Activated CD4-positive, alpha-beta memory T cell treated with anti-CD3 and anti-CD28 coated beads for 36 hours (primary cell): Measurements from ENCODE around the gene NKX1-2. TPM values are rescaled to one million over a fixed set of nuclear protein-coding genes. Genes with fewer than 3 reads are reported as not detected.

Experiments used
- CTCF ChIA-PET: fragments of 350-600 bp; sonication (Branson Sonifier 250); formaldehyde crosslinking; loops from one replicate; lab custom pipeline; 2021; ENCODE audit warnings: antibody characterized with exemption, inconsistent platforms; lab: Charles Lee
- POLR2A ChIA-PET: fragments of 350-600 bp; sonication (Branson Sonifier 250); formaldehyde crosslinking; loops from one replicate; lab custom pipeline; 2021; ENCODE audit warnings: antibody characterized with exemption; lab: Charles Lee
- DNase-seq: peaks from one replicate; pipeline ENCODE4 v3.0.0-alpha.2; 2020
- H3K27ac Mint-ChIP-seq: one replicate; pipeline ENCODE4 v1.8.0; 2021; ENCODE audit warnings: mixed read lengths
- H3K27me3 Mint-ChIP-seq: one replicate; pipeline ENCODE4 v1.8.0; 2021; ENCODE audit warnings: mixed read lengths
- H3K36me3 Mint-ChIP-seq: one replicate; pipeline ENCODE4 v1.8.0; 2021; ENCODE audit warnings: mixed read lengths
- H3K4me1 Mint-ChIP-seq: one replicate; pipeline ENCODE4 v1.8.0; 2021; ENCODE audit warnings: low read depth, mixed read lengths
- H3K4me3 Mint-ChIP-seq: one replicate; pipeline ENCODE4 v1.8.0; 2021; ENCODE audit warnings: mild to moderate bottlenecking, mixed read lengths
- H3K9me3 Mint-ChIP-seq: one replicate; pipeline ENCODE4 v1.8.0; 2021; ENCODE audit warnings: mixed read lengths
- intact Hi-C: fragments of 100-400 bp; cut with micrococcal nuclease; formaldehyde crosslinking; loops from one replicate; pipeline ENCODE4 v1.15.1; 2023
- total RNA-seq, 2 experiments: library from RNA; stranded (reverse); gene quantifications; one replicate each; pipeline ENCODE4 v1.2.3, GENCODE V29; 2021

Gene NKX1-2
- total RNA-seq: not detected

DNA sequence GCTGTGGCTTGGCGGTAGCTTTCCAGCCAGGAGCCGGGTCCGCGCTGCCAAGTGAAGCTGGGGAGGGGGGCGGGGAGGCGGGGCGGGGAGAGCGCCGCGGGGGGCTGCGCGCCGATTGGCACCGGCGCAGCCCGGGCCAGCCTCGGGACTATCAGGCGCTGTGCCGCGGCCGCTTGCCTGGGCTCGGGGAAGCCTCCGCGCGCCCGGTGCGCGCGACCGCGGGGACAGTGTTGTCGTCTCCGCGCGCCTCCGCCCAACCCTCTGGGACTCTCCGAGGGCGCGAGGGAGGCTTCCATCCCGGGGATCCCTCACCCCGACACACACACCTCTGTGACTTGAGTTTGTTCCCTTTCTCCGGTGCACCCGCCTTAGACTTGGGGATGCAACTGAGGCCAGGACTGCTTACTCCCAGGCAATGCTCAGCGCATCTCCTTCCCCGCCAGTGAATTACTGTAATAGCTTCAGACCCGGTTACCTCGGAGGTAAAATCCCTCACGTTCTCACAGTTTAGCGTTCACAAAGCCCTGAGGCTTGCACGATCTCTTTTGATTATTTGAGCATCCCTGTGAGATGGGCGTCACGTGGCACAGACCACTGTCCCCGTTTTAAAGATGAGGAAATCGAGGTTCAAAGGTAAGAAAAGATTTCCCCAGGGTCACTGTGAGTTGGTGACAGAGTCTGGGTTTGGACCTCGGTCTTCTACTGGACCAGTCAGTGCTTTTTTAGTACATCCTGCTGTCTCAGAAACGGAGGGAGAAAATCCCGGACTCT is at the start of gene NKX1-2:
TSS of gene NKX1-2 (minus strand) at position 24 of the 771 bp plus-strand sequence. CDS start 92 bp downstream, outside the sequence.
- POLR2A ChIA-PET: no interaction called here
- Mint-ChIP-seq H3K27me3 (peaks cover 78% of the 10 kb centered on the region), H3K9me3 (no peaks in the 10 kb centered on the region), H3K4me1 (peaks cover 24% of the 10 kb centered on the region), H3K27ac (no peak within 1 kb of the TSS), H3K36me3 (no peaks in the 10 kb centered on the region), H3K4me3 (peak within 1 kb of the TSS; percentile 26)
- intact Hi-C loops: no loop called here
- CTCF ChIA-PET: interaction anchor here (1.5 to 1.6 kb wide), 2 partner anchors 9 to 10 kb away, joined by 4 read pairs; no protein-coding TSS in a partner anchor
- DNase-seq: no peak

DNA sequence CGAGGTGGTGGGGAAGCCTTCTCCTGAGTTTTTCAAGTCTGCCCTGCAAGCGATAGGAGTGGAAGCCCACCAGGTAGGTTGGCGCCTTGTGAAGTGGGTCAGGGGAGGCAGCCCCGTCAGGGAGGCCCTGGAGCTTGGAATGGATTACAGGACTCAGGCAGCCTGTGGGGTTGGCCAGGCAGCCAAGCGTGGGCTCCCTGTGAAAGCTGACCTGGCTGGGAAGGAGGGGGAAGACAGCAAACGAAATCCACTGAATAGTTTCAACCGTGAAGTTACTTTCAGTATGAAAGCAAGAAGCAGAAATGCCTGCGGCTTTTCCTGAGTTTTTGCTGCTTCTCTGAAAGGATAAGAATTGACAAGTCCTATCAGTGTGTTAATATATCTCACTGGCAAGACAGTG is 48.2 kb upstream of the NKX1-2 start:
- Mint-ChIP-seq H3K9me3 (peaks cover 9% of the 10 kb centered on the region), H3K27ac (no peak overlapping the region), H3K4me3 (no peak overlapping the region), H3K27me3 (no peaks in the 10 kb centered on the region), H3K36me3 (peaks cover 15% of the 10 kb centered on the region), H3K4me1 (peaks cover 15% of the 10 kb centered on the region)
- intact Hi-C loops: no loop called here
- DNase-seq: no peak
- ChIA-PET POLR2A (no interaction called here), CTCF (no interaction called here)

DNA sequence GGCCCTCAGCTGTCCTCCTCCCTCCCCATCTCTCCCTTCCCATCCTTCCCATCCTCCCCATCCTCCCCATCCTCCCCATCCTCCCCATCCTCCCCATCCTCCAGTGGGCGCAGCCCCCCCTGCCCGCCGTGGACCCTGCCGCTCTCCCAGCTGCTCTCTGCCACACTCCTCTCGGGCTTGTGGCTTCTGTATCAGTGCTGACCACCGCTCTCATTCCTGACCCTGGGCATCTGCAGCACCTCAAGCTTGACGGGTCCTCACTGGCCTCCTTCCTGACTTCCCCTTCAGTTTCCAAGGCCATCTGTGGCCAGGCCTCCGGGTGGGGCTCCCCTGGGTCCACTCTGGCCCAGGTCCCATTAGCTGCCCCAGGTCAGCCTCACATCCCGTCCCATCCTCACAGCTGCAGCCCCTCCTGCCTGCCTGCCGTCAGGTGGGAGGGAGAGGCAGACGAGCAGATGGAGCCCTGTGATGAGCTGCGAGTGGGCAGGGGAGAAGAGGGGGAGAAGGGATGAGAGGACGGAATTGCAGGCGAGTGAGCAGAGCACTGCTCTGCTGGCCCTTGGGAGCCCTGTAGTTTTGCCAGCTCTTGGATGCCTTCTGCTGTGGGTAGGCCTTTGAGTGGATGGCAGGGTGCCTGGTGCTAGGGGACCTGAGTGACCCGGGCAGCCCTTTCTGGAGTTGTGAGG is 47.5 kb upstream of the NKX1-2 start:
- DNase-seq: no peak
- ChIA-PET POLR2A (no interaction called here), CTCF (no interaction called here)
- no peak overlapping the region for H3K27ac Mint-ChIP-seq
- H3K9me3 Mint-ChIP-seq: peaks cover 9% of the 10 kb centered on the region
- H3K4me1 Mint-ChIP-seq: peaks cover 15% of the 10 kb centered on the region
- intact Hi-C loops: no loop called here
- H3K4me3 Mint-ChIP-seq: no peak overlapping the region
- no peaks in the 10 kb centered on the region for H3K27me3 Mint-ChIP-seq
- peaks cover 15% of the 10 kb centered on the region for H3K36me3 Mint-ChIP-seq

DNA sequence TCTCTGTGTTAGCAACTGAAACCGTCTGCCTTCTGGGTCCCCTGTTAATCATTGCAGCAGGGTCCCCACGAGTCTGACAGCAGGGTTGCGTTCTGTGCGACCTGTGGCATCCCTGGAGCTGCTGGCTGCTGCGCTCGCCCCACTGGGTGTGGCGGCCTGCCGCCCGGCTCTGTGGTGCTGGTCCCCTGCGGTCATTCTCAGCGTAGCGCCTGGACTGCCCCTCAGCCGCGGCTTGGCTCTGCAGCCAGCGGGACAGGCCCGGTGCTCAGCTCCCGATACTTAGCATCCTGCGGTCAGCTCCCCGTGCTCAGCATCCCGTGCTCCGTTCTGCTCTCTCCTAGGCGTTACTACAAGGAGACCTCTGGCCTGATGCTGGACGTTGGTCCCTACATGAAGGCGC is 46.8 kb upstream of the NKX1-2 start:
- DNase-seq: no peak
- Mint-ChIP-seq H3K36me3 (peaks cover 13% of the 10 kb centered on the region), H3K4me1 (peaks cover 15% of the 10 kb centered on the region), H3K27me3 (no peaks in the 10 kb centered on the region), H3K4me3 (no peak overlapping the region), H3K27ac (no peak overlapping the region), H3K9me3 (peaks cover 9% of the 10 kb centered on the region)
- ChIA-PET CTCF (no interaction called here), POLR2A (no interaction called here)
- intact Hi-C loops: no loop called here

DNA sequence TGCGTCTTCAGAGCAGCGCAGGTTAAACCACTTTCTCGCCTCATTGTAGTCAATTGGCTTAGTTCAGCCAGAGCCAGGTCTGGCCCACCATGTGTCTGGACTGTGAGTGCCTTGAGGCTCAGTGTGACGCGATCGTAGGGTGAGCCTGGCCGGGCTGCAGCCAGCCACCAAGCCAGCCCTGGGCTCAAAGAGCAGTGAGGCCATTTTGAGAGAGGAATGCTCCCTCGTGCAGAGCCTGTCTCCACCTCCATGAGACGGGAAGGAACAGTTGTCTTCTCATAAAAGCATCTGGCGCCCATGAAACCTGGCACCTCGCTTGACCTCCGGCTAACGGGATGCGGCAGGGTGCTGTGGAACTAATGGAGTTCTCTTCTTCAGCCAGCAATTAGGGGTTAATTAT is 46.3 kb upstream of the NKX1-2 start:
- no peak for DNase-seq
- CTCF ChIA-PET: no interaction called here
- Mint-ChIP-seq H3K36me3 (peaks cover 12% of the 10 kb centered on the region), H3K27ac (no peak overlapping the region), H3K4me1 (peaks cover 15% of the 10 kb centered on the region), H3K27me3 (no peaks in the 10 kb centered on the region), H3K9me3 (peaks cover 8% of the 10 kb centered on the region), H3K4me3 (no peak overlapping the region)
- POLR2A ChIA-PET: no interaction called here
- intact Hi-C loops: no loop called here

DNA sequence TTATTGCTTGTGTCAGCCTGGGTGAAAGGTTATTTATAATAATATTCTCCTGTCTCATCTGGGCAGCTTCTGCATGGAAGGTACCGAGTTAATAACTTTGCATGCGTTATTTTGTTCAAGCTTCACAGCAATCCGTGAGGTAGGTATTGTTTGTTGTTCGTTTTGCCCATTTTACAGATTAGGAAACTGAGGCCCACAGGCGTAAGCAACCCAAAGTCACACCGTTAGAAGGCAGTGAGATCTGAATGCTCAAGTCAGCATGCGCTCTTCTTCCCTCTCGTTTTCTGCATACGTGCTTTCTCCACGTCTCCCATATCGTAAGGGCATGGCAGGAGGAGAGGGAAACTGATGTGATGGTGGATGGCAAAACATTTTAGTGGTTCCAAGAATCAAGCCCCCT is 45.9 kb upstream of the NKX1-2 start:
- Mint-ChIP-seq H3K27me3 (no peaks in the 10 kb centered on the region), H3K4me3 (no peak overlapping the region), H3K27ac (no peak overlapping the region), H3K9me3 (peaks cover 4% of the 10 kb centered on the region), H3K4me1 (peaks cover 13% of the 10 kb centered on the region), H3K36me3 (peaks cover 7% of the 10 kb centered on the region)
- POLR2A ChIA-PET: no interaction called here
- CTCF ChIA-PET: no interaction called here
- intact Hi-C loops: no loop called here
- no peak for DNase-seq

DNA sequence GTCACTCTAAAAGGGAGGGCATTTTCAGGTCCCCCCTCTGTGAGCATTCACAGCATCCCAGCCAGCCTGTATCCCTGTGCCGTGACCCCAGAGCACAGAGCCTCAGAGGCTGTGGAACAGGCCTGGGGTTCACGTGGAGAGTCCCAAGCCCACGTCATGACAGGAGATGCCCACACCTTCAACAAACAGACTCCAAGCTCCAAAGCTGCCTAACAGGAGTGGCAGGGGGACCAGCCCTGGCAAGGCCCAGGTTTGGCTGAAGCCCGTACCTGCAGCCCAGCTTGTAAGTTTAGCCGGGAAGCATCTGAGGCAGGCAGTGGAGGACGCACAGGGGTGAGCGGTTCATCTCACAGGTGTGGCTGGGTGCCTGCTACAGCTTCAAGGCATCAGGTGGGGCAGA is 45.3 kb upstream of the NKX1-2 start:
- Mint-ChIP-seq H3K27ac (no peak overlapping the region), H3K4me3 (no peak overlapping the region), H3K36me3 (peaks cover 4% of the 10 kb centered on the region), H3K9me3 (no peaks in the 10 kb centered on the region), H3K4me1 (peaks cover 12% of the 10 kb centered on the region), H3K27me3 (no peaks in the 10 kb centered on the region)
- CTCF ChIA-PET: no interaction called here
- DNase-seq: no peak
- intact Hi-C loops: no loop called here
- POLR2A ChIA-PET: no interaction called here

DNA sequence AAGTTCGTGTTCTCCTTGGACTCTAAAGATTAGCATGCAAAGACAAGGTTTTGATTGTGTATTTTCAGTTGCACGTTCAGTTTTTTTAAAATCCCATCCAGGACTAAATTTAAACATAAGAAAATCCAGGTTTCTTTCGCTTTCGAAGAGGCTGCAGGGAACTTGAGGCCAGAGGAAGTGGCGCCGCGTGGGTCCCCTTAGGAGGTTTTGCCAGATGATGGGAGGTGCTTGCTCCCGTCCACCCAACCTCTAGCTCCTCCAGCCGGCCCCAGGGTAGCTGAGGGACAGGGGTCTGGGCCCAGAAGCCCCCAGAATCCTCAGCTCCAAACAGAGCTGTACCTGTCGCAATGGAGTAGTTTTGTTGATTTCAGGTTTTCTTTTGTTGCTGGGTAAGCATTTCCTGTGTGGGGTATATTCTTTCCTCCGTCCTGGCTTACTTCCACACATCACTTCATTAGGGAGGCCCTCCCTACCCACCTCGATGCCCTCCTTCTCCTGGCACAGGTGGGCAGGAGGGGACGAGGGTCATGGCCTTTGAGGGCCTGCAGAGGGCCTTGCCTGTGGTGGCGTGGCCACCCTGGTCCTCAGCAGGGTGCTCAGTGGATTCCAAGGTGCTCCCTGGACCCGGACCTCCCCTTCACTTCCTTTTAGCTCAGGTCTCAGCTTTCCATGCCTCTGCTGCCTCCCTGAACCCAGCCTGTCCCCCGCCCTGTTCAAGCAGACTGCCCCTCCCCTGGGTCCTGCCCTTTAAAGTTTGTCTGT is 44.4 kb upstream of the NKX1-2 start:
- Mint-ChIP-seq H3K4me3 (no peak overlapping the region), H3K27ac (no peak overlapping the region), H3K27me3 (no peaks in the 10 kb centered on the region), H3K36me3 (peaks cover 1% of the 10 kb centered on the region), H3K9me3 (no peaks in the 10 kb centered on the region), H3K4me1 (peaks cover 12% of the 10 kb centered on the region)
- intact Hi-C loops: no loop called here
- POLR2A ChIA-PET: no interaction called here
- DNase-seq: peak; percentile 11
- CTCF ChIA-PET: no interaction called here

DNA sequence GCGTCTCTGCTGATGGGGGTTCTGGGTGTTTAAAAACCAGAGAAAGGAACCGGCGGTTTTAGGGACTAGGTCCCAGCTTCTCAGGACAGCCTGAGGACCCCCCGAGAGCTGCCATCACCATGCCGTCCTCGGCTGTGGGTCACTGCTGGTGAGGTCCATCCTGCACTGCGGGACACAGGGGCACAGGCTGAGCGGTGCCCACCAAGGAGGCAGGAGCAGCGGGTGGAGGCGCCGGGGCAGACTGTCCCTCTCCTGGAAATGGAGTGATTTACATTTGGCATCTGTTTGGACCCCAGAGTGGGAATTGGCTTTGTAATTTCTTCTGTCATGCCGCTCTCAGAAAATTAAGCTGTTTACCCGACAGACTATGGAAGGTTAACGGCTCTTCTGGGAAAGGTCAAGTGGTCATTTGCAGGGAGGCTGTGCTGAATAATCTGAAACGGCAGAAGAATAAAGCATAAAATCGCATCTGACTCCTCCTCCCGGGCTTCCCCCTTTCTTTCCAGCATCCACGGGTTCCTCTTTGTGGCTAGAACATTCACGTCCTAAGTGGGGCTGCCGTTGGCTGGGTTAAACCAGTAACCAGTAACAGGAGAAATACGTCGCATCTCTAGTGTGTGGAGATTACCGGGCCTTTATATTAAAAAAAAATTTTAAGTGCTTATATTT is 43.5 kb upstream of the NKX1-2 start:
- intact Hi-C loops: no loop called here
- POLR2A ChIA-PET: no interaction called here
- CTCF ChIA-PET: no interaction called here
- no peak for DNase-seq
- Mint-ChIP-seq H3K36me3 (peaks cover 1% of the 10 kb centered on the region), H3K4me3 (no peak overlapping the region), H3K9me3 (no peaks in the 10 kb centered on the region), H3K27ac (no peak overlapping the region), H3K27me3 (no peaks in the 10 kb centered on the region), H3K4me1 (peaks cover 12% of the 10 kb centered on the region)

DNA sequence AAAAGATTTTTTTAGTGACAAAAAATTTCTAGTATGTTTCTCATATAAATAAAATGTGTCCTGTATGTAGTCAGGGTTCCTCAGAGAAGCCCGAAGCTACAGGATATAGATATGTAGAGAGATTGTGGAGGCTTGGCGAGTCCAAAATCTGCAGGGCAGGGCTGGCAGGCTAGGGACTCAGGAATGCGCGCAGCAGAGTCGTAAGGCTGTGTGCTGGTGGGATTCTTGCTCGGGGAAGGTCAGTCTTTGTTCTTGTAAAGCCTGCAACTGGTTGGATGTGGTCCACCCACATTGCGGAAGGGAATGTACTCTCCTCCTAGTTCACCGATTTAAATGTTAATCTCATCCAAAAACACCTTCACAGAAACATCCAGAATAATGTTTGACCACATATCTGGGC is 42.4 kb upstream of the NKX1-2 start:
- intact Hi-C loops: no loop called here
- H3K36me3 Mint-ChIP-seq: peaks cover 1% of the 10 kb centered on the region
- no peak overlapping the region for H3K27ac Mint-ChIP-seq
- H3K4me1 Mint-ChIP-seq: peaks cover 12% of the 10 kb centered on the region
- H3K9me3 Mint-ChIP-seq: peaks cover under 1% of the 10 kb centered on the region
- DNase-seq: no peak
- ChIA-PET CTCF (no interaction called here), POLR2A (no interaction called here)
- H3K4me3 Mint-ChIP-seq: no peak overlapping the region
- no peaks in the 10 kb centered on the region for H3K27me3 Mint-ChIP-seq

DNA sequence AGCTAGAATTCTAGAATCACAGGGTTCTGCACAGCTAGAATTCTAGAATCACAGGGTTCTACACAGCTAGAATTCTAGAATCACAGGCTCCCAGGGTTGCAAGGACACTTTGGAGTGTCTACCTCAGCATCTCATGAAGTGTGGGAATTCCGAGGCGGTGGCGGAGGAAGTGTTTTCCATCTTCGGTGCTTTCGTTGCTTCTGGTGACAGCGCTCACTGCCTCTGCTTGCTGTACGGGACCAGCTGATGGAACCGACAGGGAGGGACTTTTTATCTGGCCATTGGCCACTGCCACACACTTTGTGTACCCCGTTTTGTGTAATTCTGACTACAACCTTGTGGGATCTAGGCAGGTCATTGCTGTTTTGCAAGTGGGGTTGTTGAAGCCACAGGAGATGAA is 41.3 kb upstream of the NKX1-2 start:
- Mint-ChIP-seq H3K9me3 (peaks cover 10% of the 10 kb centered on the region), H3K36me3 (peaks cover 12% of the 10 kb centered on the region), H3K4me3 (no peak overlapping the region), H3K4me1 (peaks cover 12% of the 10 kb centered on the region), H3K27ac (no peak overlapping the region), H3K27me3 (no peaks in the 10 kb centered on the region)
- ChIA-PET POLR2A (no interaction called here), CTCF (no interaction called here)
- DNase-seq: no peak
- intact Hi-C loops: no loop called here

DNA sequence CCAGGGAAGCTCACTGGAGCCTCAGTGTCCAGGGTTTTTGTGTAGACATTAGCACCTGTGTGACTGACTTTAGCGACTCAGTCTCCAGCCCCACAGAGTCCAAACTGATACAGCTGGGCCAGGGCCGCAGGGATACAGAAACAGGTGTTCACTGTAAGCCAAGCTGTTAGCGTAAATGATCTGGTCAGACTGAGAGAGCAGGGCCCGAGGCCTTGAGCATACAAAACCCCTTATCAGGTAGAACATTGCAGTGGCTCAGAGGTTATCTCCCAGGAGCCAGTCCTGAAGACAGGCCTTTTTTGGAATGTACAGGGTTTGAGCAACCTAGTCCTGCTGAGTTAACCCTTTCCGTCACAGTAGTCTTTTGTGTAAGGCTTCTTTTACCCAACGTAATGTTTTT is 36.8 kb upstream of the NKX1-2 start:
- Mint-ChIP-seq H3K36me3 (peaks cover 15% of the 10 kb centered on the region), H3K27ac (no peak overlapping the region), H3K4me3 (no peak overlapping the region), H3K27me3 (no peaks in the 10 kb centered on the region), H3K9me3 (peaks cover 10% of the 10 kb centered on the region), H3K4me1 (no peaks in the 10 kb centered on the region)
- intact Hi-C loops: no loop called here
- POLR2A ChIA-PET: no interaction called here
- CTCF ChIA-PET: no interaction called here
- DNase-seq: no peak
